ENCODE measurements around the gene SLC25A21.
"Not testable (repeated sequence)": the region's sequence is repeated elsewhere in the genome, so short reads cannot be mapped to it uniquely, and the experiment has no call there.

SLC25A21 gene

DNA sequence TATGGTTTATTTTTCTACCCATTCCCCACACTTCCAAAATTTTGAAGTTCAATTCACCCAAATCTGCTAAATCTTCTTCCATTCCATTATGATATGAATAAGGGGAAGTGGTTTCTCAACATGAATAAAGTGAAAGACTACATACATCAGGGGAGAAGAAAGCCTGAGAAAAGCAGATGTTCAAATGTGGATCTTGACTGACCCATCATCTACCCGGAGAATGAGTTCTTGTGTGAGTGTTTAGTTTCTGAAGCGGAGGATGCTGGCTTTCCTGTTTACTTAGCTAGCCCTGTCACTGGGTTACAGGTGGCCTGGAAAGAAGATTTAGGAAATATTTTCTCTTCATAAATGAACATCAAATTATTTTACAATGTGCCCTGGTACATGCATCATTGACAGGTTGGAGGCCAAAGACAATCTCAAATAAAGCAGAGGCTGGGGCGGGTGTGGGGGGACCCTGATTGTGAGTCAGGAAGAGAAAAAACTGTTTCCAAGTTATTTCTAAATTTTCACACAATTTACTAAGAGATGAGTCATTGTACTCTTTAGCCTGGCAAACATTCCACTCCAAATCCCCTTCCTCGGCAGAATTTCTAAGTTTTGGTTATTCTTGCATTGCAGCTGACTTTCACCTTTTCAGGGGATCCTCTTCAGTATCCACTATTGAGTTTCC lies 135.6 kb downstream of the SLC25A21 start:
- FAIRE-seq: no peak

DNA sequence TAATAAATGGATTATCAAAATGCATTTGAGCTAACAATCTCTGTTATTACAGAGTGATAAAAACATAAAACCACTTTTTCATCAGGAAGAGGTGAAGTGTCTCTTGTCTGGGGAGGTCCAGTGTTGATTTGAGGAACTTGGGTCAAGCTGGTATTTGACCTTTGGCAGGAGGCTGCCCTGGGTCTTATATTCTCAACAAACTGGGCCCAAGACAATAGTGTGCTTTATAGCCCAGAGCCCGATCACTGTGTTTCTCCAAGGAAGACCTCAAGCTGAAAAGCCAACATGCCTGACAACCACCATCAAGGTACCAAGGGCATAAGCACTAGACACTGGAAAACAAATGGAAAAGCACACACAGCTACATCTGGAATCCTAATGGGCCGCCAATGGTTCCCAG lies 137.0 kb downstream of the SLC25A21 start:
- no peak for FAIRE-seq

DNA sequence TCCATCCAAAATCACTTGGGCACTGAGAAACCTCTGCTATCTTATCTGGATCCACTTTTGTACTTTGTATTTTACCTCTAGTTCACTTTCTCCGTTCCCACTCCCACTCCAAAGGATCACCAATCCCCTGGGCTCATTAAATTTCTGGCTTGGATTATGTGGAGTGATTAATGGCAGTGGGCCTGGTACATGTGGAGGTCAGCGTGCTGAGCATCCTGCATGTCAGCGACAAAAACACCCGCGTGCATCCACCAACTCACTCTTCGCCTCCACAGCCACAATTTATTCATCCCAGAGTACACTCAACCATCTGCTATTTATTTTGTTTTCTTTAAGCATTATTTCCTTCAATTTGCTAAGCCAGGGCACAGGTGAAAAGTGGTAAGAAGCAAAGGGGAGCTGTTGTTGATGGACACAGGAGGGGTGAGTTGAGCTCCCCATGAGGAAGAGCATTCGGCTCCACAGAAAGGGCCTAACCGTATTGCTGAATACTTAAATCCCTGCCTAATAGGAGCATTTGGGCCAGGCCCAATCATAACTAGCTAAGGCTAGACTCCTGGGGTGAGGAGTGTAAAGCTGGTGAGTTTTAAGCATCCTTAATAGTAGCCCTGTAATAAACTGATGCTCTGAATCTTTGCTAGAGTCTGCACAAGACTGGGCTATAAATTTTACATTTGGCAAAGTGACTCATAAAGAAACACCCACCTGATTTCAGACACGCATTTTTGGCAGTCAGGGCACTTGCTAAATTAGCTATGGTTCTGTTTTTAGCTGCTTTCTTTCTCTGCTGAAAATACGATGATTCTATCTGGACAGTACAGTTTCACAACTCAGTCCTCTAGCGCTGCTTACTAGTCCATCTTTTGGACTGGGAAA lies 137.8 kb downstream of the SLC25A21 start:
- no peak for FAIRE-seq

- FAIRE-seq: no peak
Measured at GRCh38 chr14:37032863-37033262, 139.5 kb downstream of the SLC25A21 start.

DNA sequence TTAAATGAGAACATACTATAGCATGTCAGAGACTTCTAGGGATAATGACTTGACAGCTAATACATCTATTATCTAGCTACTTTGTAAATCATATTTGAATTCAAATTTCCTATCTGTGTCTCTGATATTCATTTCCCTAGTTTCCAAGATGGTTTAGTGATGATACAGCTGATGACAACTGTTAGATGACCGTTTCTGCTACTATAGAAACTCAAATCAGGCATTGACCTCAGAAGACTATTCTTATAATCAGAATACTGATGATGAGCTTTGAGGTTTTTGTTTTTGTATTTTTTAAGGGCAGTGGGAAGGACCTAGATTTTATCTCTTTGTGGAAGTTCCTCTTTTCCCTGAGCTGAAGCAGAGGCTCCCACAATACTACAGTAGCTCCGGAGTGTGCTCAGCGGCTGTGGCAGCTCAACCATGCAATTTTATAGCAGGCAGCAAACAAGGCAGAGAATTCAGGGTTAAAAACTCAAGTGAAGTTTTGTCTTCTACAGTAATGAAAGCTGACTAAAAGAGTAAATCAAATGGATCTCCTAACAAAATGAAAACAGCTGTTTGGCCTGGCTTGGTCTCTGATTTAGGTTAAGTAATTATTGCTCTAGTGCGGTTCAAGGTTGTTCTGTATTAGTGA lies 145.1 kb downstream of the SLC25A21 start:
- FAIRE-seq: no peak

GRCh38 chr14:37023875-37024565 lies 148.4 kb downstream of the SLC25A21 start:
- FAIRE-seq: no peak

DNA sequence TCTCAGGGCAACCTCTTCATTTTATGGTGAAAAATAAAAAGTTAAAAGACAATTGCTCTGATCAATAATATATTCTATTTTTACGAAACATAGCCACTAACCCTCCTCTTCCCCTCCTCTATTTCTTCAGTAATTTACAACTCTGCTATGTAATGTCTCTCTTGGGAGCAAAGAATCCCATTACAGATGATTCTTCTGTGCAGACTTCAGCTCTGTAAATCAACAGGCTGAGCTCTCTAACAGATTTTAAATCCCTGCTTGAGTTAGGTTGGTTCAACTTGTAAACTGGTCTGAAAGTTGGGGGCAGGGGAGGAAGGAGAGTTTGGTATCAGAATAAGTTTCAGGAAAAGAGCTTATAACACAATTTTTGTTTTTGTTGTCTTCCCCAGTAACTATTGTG lies 151.0 kb downstream of the SLC25A21 start:
- FAIRE-seq: no peak

DNA sequence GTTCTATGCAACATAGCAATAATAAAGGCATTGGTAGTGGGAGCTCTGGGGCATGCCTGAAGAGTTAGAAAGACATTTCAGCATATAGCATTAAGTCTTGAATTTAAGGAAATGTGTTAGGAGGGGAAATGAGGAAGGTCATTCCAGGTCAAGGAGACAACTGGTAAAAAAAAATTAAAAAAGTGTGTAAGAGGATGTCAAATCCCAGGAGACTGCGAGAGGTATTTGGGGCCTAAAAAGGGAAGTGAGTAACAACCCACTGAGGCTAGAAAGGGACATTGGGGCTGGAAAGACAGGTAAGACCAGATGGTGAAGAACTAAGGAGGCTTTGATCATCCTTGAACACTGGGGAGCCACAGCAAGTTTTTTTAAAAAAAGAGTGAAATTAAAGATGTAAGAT lies 152.9 kb downstream of the SLC25A21 start:
- no peak for FAIRE-seq

- no peak for FAIRE-seq
Measured at GRCh38 chr14:37018571-37019240, 153.7 kb downstream of the SLC25A21 start.

DNA sequence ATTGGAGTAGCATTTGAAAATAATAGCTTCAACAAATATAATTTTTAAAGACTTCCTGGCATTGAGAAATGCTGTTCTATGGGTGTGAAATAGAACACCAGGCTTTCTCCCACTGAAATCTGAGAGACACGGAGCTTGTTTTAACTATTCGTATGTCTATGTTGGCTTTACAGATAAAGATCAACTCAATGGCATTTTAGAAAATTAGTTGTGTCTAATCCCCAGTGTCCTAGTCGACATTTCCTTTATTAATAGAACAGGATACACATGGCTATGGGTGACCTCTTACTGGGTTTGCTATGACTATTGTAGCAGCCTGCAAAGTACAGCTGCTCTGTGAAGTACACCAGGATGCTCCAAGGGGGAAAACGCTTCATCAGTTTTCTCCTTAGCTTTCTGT lies 159.3 kb downstream of the SLC25A21 start:
- FAIRE-seq: no peak

DNA sequence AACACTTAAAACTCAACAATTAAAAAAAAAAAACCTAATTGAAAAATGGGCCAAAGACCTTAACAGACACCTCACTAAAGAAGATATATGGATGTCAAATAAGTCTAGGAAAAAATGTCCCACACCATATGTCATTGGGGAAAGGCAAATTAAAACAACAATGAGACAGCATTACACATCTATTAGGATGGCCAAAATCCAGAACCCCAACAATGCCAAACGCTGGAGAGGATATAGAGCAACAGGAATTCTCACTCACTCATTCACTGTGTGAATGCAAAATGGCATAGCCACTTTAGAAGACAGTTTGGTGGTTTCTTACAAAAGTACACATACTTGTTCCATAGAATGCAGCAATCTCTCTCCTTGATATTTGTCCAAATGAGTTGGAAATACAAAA lies 173.7 kb downstream of the SLC25A21 start:
- FAIRE-seq: no peak

DNA sequence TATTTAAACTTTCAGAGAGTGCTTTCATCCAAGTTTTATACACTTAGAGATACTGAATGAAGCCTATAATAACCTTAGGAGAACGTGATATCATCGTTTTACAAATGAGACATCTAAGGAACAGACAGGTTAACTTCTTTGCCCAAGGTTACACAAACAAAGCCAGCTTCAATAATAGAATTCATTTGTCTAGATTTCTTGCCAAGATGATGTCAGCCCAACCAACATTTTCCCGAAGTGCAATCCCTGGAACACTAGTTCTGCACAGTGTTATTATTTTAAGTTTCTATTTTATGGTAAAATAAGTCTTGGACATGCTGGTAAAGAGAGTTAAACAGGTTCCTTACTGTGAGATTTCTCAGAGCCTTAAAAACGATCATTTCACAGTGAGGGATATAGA lies 174.6 kb downstream of the SLC25A21 start:
- no peak for FAIRE-seq

DNA sequence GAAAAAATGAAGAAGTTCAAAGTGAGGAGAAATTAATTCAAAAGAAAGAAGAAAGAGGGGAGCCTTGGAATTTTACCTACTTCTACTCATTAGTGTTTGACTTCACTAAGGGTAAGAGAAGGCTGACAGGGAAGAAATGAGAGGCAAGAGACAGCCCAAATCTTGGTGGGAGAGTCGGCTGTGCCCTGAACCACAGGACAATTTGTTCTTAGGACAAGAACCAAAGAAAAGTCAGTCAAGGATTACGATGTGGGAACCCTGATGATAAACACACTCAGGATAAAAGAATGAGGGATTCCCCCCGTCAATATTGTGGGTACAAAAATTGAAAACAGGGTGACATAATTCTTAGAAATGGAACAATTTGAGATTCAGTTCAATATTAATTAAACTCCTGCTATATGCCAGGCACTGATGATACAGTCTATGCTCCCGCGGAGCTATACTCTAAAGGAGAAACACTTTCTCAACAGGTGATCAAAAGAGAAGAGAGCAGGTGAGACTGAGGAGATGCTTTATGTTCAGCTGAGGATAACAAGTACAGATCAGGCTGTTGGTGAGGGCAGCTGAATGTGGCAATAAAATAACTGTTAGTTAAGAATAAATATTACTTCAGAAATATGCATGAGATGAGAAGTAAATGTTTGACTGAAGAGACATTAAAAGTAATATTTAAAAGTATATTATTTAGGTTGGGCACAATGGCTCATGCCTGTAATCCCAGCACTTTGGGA lies 175.4 kb downstream of the SLC25A21 start:
- FAIRE-seq: no peak

- no peak for FAIRE-seq
Measured at GRCh38 chr14:36996133-36996856, 176.1 kb downstream of the SLC25A21 start.

- FAIRE-seq: no peak
Measured at GRCh38 chr14:36989806-36990205, 182.6 kb downstream of the SLC25A21 start.

DNA sequence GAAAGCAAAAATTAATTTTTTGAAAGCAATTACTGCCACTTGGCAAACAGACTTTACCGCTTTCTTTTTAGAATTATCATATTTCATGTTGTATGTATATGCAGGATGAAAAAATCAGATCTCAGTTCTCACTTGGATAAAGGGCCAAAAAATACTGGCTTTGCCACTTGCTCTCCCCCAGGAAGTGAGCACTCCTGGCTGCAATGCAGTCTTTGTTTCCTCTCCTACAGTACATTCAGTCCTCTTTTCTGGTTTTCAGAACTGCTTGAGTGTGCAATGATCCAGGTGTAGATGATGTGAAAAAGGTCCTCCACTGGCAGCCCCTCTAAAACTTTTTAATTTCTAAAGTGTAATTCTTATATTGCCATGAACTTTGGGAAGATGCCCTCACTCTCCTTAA lies 183.4 kb downstream of the SLC25A21 start:
- FAIRE-seq: no peak

DNA sequence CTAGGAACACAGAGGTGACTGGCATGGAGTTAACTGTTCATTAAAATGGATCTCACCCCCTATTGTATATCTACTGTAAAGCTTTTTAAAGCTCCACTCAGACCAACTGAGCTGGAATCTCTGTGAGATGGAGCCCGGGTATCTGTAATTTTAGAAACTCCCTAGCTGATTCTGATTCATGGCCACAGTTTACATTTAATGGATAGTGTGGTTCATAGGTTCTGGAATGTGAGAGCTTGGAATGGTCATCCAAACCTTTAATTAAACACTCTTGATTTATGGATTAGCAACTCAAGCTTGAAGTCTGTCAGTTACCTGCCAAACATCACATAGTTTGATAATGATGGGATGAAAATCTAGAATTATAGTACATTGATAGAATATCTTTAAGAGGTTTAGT lies 183.8 kb downstream of the SLC25A21 start:
- no peak for FAIRE-seq

- no peak for FAIRE-seq
Measured at GRCh38 chr14:36986407-36986806, 186.0 kb downstream of the SLC25A21 start.

DNA sequence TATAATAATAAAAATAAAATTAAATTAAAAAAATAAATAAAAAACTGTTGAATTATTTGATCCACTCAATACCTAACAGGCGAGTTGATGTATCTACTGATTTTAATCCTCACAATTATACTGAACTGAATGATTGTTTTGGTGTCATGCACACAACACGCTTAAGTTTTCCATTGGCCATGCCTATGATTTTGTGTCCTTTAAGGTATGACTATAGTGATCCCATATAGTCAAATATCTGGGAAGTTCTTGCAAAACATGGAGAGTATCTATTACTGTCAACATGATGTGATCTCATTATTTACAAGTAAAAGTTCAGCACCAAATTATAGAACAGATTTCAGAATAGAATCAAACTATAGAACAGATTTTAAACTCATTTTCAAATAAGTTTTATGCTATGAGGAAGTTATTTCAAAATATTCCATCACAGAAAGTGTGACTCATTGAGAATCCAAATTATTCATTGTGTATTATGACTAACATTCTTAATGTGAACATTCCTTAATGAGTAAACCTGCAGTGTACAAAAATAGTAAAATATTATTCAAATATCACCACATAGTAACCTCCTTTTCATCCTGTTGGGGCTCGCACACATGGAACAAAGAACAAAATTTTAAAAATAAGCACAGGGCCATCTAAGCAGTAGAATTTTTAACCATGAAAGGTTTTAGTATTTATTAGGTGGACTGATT lies 190.4 kb downstream of the SLC25A21 start:
- no peak for FAIRE-seq

- FAIRE-seq: not testable (repeated sequence)
Measured at GRCh38 chr14:36980413-36980812, 192.0 kb downstream of the SLC25A21 start.

- no peak for FAIRE-seq
Measured at GRCh38 chr14:36979863-36980262, 192.5 kb downstream of the SLC25A21 start.

Measured in islet of Langerhans (tissue), 1 donor.